Measurements from ENCODE around the gene EIF4A2. TPM values are rescaled to one million over a fixed set of nuclear protein-coding genes. Genes with fewer than 3 reads are reported as not detected.

EIF4A2 gene
- total and polyA plus RNA-seq, 9 of the 15 experiments (the other 6 are each of a cell fraction or from before 2014, with no cell fraction given), result 307 to 754 (median 435) TPM

GRCh38 chr3:186806089-186807055 is 23.0 kb downstream of the EIF4A2 start, which contains the start of gene RFC4 (continued):
- TF ChIP-seq ETS1 (conservative IDR thresholded peaks at IDR 0.05; ENCODE audit: control insufficient read depth, low read depth, low read length), result no peak
- TF ChIP-seq STAT5A (IDR thresholded peaks at IDR 0.05; ENCODE audit: borderline replicate concordance, low read length), result no peak
- TF ChIP-seq ZNF143 (CRISPR knock-in tag; IDR thresholded peaks at IDR 0.05), result peak; percentile 63; the same call in 1 of the 2 replicates
- no peak for TF ChIP-seq ZKSCAN8 (CRISPR knock-in tag; IDR thresholded peaks at IDR 0.05)
- TF ChIP-seq MGA (IDR thresholded peaks at IDR 0.05), result peak; percentile 90
- no peak for TF ChIP-seq SMAD3 (CRISPR knock-in tag; conservative IDR thresholded peaks at IDR 0.05)
- TF ChIP-seq MXI1 (IDR thresholded peaks at IDR 0.05; ENCODE audit: low read depth, low read length), result peak; percentile 53; the same call in 1 of the 2 replicates
- 0 out of 2 replicates have a peak, but pooled peaks have one; percentile 23 for TF ChIP-seq TAF7 (tag; IDR thresholded peaks at IDR 0.05)
- 0 out of 2 replicates have a peak, but pooled peaks have one; percentile 25 for TF ChIP-seq JUN (IDR thresholded peaks at IDR 0.05; ENCODE audit: borderline replicate concordance, low read depth, low read length)
- TF ChIP-seq JUN (CRISPR knock-in tag; IDR thresholded peaks at IDR 0.05; ENCODE audit: borderline replicate concordance), result peak; percentile 53; the same call in 1 of the 2 replicates
- no peak for TF ChIP-seq PCBP2 (IDR thresholded peaks at IDR 0.05; ENCODE audit: low read depth, low read length, poor library complexity, severe bottlenecking)
- TF ChIP-seq SPI1 (IDR thresholded peaks at IDR 0.05; ENCODE audit: borderline replicate concordance, low read depth, low read length), result no peak
- TF ChIP-seq ZNF134 (CRISPR knock-in tag; conservative IDR thresholded peaks at IDR 0.05), result no peak

Data from K562 (cell line).